T47D (cell line): Measurements from ENCODE around the gene PAXX.

ENCODE experiments used
- DNase-seq, 2 experiments: peaks; one replicate each; pipeline versions ENCODE4 v3.0.0 to v3.0.0-alpha.2; 2011 to 2012; ENCODE audit warnings: low read depth in 1 of 2, low spot score in 1 of 2
- JUND ChIP-seq: IDR thresholded peaks from 2 replicates; pipeline ENCODE4 v1.6.1; 2012; ENCODE audit warnings: low read depth
- in situ Hi-C: cut with HindIII; loops from 2 replicates; pipeline ENCODE4 v1.10.0; 2016; ENCODE audit warnings: low sequenced_read_pairs, low pct_unique_long_range_greater_than_20kb

Gene PAXX

DNA sequence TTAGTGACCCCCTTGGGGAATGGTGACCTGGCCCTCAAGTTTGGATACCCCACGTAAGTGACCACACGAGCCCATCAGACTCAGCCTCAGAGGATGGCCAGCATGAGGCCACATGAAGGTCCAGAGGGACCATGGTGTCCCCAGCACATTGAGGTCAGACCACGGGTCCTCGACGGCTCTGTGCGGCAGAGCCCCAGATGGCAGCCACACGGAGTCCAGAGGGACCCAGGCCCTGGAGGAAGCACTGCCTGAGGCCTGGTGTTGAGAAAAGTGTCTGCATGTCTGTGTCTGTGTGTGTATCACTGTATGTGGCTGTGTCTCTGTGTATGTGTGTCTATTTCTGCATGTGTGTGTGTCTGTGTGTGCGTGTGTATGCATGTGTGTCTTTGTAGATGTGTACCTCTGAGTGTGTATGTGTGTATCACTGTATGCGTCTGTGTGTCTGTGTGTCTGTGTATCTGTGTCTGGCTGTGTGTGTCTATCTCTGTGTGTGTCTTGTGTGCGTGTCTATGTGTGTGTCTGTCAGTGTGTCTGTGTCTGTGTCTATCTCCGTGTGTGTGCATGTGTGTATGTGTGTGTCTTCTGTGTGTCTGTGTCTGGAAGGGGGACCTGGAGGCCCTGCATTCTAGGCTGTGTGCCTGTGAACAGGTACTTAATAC, 8.4 kb upstream of the PAXX start:
- DNase-seq, result no peak
- no peak for TF ChIP-seq JUND

GRCh38 chr9:136984464-136985026, 7.7 kb upstream of the PAXX start:
- TF ChIP-seq JUND, result no peak
- in situ Hi-C loops, result no loop called here
- no peak for DNase-seq

More for the DNA sequence above, 8.4 kb upstream of the PAXX start:
- in situ Hi-C loops, result no loop called here

GRCh38 chr9:136985027-136985602, 7.1 kb upstream of the PAXX start:
- in situ Hi-C loops, result no loop called here
- no peak for TF ChIP-seq JUND
- no peak for DNase-seq

DNA sequence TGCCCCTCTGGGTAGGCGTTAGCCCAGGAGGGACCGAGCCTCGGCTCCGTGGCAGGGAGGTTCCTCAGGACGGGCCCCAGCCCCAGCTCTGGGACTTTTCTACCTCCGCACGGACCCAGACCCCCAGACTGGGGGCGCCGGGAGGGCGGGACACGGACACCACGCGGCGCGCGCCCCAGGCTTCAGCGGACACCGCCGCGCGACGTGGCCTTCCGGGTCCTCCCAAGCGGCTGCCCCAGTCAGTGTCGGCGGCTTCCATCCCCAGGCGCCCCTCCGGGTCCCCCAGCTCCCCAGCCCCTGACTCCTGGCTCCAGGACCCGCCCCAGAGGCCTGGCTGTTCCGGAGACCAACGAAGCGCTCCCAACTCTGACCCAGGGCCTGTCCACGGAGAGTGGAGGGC, 6.4 kb upstream of the PAXX start:
- in situ Hi-C loops, result no loop called here
- no peak for TF ChIP-seq JUND
- no peak for DNase-seq

DNA sequence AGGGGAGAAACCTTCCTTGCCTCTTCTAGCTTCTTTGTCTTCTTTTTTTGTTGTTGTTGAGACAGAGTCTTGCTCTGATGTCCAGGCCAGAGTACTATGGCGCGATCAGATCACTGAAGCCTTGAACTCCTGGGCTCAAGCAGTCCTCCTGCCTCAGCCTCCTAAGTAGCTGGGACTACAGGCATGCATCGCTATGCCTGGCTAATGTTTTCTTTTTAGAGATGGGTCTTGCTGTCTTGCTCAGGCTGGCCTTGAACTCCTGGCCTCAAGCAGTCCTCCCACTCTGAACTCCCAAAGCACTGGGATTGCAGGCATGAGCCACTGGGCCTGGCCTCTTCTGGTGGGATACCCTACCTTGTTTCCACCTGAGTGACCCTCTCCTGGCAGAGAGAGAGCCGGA, 3.4 kb upstream of the PAXX start:
- in situ Hi-C loops, result no loop called here

DNA sequence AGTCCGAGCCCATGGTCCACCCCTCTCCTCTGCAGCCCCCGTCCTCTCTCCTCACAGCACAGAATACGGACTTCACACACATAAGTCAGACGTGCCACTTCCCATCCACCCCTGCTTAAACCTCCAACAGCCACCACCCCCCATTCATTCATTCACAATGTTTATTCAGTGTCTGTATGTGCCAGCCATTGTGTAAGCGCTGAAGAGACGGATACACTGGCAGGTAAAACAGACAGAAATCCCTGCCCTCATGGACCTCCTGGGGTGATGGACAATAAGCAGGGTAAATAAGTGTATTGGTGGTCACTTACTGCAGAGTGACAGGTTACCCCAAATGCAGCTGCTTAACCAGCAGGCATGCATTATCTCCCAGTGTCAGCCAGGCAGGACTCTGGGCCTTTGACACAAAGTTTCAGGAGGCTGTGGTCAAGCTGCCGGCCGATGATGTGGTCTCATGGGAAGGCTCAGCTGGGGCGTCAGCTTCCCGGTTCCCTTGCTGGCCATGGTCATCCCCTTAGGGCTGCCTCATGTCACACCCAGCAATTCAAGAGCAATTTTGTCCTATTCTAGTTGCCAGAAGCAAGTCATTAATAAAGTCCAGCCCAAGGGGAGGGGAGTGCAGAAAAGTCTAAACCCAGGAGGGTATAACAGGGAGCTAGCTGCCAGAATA, 1.8 kb upstream of the PAXX start:
- in situ Hi-C loops, result no loop called here
- DNase-seq, result no peak
- TF ChIP-seq JUND, result no peak

More for the DNA sequence above, 3.4 kb upstream of the PAXX start:
- no peak for TF ChIP-seq JUND
- DNase-seq, result no peak

DNA sequence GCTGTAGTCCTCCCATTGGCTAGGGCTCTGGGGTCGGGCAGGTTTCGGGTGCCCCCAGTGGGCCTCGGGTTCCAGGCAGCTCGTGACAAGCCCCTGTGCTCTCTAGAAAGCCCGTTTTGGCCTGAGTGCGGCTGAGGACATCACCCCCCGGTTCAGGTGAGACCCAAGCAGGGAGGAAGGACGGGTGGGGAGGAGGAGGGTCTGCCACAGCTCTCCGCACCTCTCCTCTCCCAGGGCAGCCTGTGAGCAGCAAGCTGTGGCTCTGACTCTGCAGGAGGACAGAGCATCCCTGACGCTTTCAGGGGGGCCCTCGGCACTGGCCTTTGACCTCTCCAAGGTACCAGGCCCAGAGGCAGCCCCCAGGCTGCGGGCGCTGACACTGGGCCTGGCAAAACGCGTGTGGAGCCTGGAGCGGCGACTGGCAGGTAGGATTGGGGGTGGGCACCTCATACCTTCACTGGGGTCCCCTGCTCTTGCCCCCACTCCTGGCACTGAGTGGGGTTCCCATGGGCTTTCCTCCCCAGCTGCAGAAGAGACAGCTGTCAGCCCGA, 672 bp downstream of the PAXX start:
- DNase-seq, result no peak
- in situ Hi-C loops, result no loop called here
- TF ChIP-seq JUND, result no peak

DNA sequence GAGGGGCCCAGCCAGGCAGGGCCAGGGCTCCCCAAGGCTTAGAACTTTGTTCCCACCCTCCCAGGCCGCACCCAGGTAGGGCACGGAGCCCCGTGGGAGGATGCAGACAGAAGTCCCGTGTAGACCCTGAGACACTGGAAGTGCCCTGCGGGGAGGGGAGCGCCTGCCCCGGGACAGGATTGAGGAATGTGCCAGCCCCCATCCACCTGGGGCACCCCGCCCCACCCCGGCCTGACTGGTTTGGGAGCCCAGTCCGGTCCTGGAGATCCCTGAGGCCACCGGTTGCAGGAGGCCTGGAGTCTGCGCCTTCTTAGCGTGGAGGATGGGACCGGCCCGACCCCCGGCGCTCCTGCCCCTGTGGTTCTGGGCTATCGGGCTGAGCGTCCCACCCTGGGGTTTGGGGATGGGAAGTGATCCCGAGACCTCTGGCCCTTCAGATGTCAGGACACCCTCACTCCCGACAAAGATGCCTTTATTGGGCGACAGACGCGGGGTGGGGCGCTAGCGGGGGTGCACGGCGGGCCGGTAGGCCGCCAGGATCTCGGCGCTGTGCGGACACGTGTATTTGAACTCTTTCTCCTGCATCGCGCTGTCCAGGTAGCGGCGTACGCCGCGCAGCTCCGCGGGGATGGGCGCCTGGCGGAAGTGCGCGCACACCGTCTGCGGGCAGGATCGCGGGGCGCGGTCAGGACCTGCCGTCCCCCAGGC, 2.1 kb downstream of the PAXX start:
- peak; percentile 85 to 91 for DNase-seq
- in situ Hi-C loops, result no loop called here
- no peak for TF ChIP-seq JUND

- no peak for TF ChIP-seq JUND
- DNase-seq, result no peak
- in situ Hi-C loops, result no loop called here
Measured at GRCh38 chr9:136994888-136995230, 2.6 kb downstream of the PAXX start.

DNA sequence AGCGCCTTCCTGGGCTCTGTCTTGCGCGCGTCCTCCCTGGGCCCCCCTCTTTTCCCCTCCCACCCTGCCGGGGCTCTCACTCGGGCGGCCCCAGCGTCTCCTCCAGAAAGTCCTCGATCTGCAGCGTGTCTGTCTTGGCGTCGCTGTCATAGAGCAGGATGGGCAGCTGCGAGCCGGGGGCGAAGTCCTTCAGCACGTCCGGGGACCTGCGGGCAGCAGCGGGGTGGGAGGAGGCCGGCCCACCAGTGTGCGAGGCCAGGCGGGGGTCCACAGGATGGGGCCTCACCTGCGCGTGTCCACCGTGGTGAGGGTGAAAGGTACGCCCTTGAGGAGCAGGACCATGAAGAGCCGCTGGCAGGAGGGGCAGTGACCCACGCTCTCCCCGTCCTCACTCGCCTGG, 3.1 kb downstream of the PAXX start:
- no peak for DNase-seq
- no peak for TF ChIP-seq JUND
- in situ Hi-C loops, result no loop called here

- in situ Hi-C loops, result no loop called here
- TF ChIP-seq JUND, result no peak
- DNase-seq, result peak; percentile 48 to 67
Measured at GRCh38 chr9:136995772-136996311, 3.6 kb downstream of the PAXX start.
